PC-3 (cell line): ENCODE measurements around the gene DLST.

Experiments used
- EZH2 ChIP-seq: fragments of 300-600 bp; sonication (generic); IDR thresholded peaks from one replicate; pipeline ENCODE4 v1.6.1; 2017; ENCODE audit warnings: antibody characterized with exemption, mild to moderate bottlenecking, low read length; ENCODE audit not compliant: unreplicated experiment
- EZH2phosphoT487 ChIP-seq: fragments of 300-600 bp; sonication (generic); IDR thresholded peaks from 2 replicates; pipeline ENCODE4 v1.6.1; 2018; ENCODE audit warnings: mild to moderate bottlenecking, antibody characterized with exemption, low read length, borderline replicate concordance
- TF ChIP-seq, protein P1 (sequence below): fragments of 300-600 bp; sonication (generic); conservative IDR thresholded peaks from 2 replicates; pipeline ENCODE4 v1.5.1; 2017; ENCODE audit warnings: antibody characterized with exemption, low read depth, mild to moderate bottlenecking, low read length

DNA sequence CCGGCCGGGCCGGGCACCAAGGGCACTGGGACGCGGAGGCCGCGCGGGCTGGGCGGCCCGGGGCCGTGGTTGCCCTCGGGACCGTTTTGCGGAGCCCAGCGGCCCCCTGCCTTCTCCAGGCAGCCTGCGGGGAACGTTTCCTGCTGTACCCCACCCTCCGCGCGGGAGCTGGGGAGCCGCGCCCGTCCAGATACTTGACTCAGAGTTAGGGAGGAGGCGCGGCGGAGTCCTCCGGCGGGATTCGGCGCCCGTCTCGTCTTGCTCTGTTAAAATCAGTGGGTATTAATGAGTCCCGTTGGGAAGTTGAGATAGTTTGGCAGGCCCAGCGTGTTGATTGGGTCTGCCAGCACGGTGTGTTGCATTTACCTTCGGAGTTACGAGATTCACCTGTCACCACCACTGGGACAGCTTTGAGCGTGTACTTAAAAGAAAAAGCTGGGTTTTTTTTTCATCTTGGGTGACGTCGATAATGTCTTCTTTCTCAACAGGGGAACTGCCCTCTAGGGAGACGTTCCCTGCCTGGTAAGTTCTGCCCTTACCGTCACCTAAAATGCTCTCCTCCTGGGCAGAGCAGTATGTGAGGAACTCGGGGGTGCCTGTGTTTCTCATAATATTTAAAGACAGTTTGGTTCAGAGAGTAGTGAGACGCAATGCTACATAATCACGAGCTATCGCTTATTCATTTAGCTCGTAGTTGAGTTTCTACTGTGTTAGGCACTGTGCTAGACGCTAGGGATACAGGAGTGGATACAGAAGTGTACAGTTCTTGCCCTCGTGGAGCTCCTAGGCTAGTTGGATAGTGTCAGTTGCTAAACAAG is 596 bp downstream of the DLST start:
- TF ChIP-seq, protein P1, sequence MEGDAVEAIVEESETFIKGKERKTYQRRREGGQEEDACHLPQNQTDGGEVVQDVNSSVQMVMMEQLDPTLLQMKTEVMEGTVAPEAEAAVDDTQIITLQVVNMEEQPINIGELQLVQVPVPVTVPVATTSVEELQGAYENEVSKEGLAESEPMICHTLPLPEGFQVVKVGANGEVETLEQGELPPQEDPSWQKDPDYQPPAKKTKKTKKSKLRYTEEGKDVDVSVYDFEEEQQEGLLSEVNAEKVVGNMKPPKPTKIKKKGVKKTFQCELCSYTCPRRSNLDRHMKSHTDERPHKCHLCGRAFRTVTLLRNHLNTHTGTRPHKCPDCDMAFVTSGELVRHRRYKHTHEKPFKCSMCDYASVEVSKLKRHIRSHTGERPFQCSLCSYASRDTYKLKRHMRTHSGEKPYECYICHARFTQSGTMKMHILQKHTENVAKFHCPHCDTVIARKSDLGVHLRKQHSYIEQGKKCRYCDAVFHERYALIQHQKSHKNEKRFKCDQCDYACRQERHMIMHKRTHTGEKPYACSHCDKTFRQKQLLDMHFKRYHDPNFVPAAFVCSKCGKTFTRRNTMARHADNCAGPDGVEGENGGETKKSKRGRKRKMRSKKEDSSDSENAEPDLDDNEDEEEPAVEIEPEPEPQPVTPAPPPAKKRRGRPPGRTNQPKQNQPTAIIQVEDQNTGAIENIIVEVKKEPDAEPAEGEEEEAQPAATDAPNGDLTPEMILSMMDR: no peak
- TF ChIP-seq EZH2: no peak
- no peak for TF ChIP-seq EZH2phosphoT487
